ENCODE results near the gene SOCS7.

SOCS7 gene

GRCh38 chr17:38403491-38403890, 51.8 kb downstream of the SOCS7 start:
- Histone ChIP-seq H3K36me3 (ENCODE audit: control insufficient read depth in 5 of 5, insufficient read depth in 5 of 5, low read length in 5 of 5) (peaks cover 2 to 42% (median 37%) of the 10 kb centered on the region in 5 donors), H3K4me3 (ENCODE audit: low read depth in 1 of 5, low read length in 5 of 5) (no peak overlapping the region), H3K9ac (ENCODE audit: low read length in 5 of 5) (no peak overlapping the region), H3K4me1 (ENCODE audit: control insufficient read depth in 5 of 5, insufficient read depth in 5 of 5, low read length in 5 of 5) (peaks cover 0 to 8% (median 0%) of the 10 kb centered on the region in 5 donors), H3K27ac (ENCODE audit: low read depth, low read length) (no peak overlapping the region), H3K9me3 (ENCODE audit: control insufficient read depth in 5 of 5, low read length in 5 of 5) (no peaks in the 10 kb centered on the region), H3K27me3 (ENCODE audit: control insufficient read depth in 5 of 5, insufficient read depth in 4 of 5, low read length in 5 of 5) (no peaks in the 10 kb centered on the region)

GRCh38 chr17:38404174-38404943, 52.7 kb downstream of the SOCS7 start:
- Histone ChIP-seq H3K27ac (ENCODE audit: low read depth, low read length) (no peak overlapping the region), H3K4me3 (ENCODE audit: low read depth in 1 of 5, low read length in 5 of 5) (no peak overlapping the region), H3K9ac (ENCODE audit: low read length in 5 of 5) (no peak overlapping the region), H3K27me3 (ENCODE audit: control insufficient read depth in 5 of 5, insufficient read depth in 4 of 5, low read length in 5 of 5) (no peaks in the 10 kb centered on the region), H3K9me3 (ENCODE audit: control insufficient read depth in 5 of 5, low read length in 5 of 5) (no peaks in the 10 kb centered on the region), H3K36me3 (ENCODE audit: control insufficient read depth in 5 of 5, insufficient read depth in 5 of 5, low read length in 5 of 5) (peaks cover 2 to 36% (median 32%) of the 10 kb centered on the region in 5 donors), H3K4me1 (ENCODE audit: control insufficient read depth in 5 of 5, insufficient read depth in 5 of 5, low read length in 5 of 5) (peaks cover 0 to 8% (median 0%) of the 10 kb centered on the region in 5 donors)

- H3K4me3 ChIP-seq (ENCODE audit: low read depth in 1 of 5, low read length in 5 of 5): no peak overlapping the region
- no peak overlapping the region for H3K9ac ChIP-seq (ENCODE audit: low read length in 5 of 5)
- no peaks in the 10 kb centered on the region for H3K9me3 ChIP-seq (ENCODE audit: control insufficient read depth in 5 of 5, low read length in 5 of 5)
- H3K4me1 ChIP-seq (ENCODE audit: control insufficient read depth in 5 of 5, insufficient read depth in 5 of 5, low read length in 5 of 5): peaks cover 0 to 8% (median 0%) of the 10 kb centered on the region in 5 donors
- no peaks in the 10 kb centered on the region for H3K27me3 ChIP-seq (ENCODE audit: control insufficient read depth in 5 of 5, insufficient read depth in 4 of 5, low read length in 5 of 5)
- H3K27ac ChIP-seq (ENCODE audit: low read depth, low read length): no peak overlapping the region
- H3K36me3 ChIP-seq (ENCODE audit: control insufficient read depth in 5 of 5, insufficient read depth in 5 of 5, low read length in 5 of 5): peaks cover 0 to 23% (median 19%) of the 10 kb centered on the region in 5 donors
Observed at GRCh38 chr17:38405654-38406053, 54.0 kb downstream of the SOCS7 start.

GRCh38 chr17:38410201-38410600, 58.6 kb downstream of the SOCS7 start:
- Histone ChIP-seq H3K27me3 (ENCODE audit: control insufficient read depth in 5 of 5, insufficient read depth in 4 of 5, low read length in 5 of 5) (peaks cover 0 to 4% (median 3%) of the 10 kb centered on the region in 5 donors), H3K9me3 (ENCODE audit: control insufficient read depth in 5 of 5, low read length in 5 of 5) (no peaks in the 10 kb centered on the region), H3K4me1 (ENCODE audit: control insufficient read depth in 5 of 5, insufficient read depth in 5 of 5, low read length in 5 of 5) (peaks cover 0 to 7% (median 5%) of the 10 kb centered on the region in 5 donors), H3K27ac (ENCODE audit: low read depth, low read length) (no peak overlapping the region), H3K4me3 (ENCODE audit: low read depth in 1 of 5, low read length in 5 of 5) (no peak overlapping the region), H3K9ac (ENCODE audit: low read length in 5 of 5) (no peak overlapping the region), H3K36me3 (ENCODE audit: control insufficient read depth in 5 of 5, insufficient read depth in 5 of 5, low read length in 5 of 5) (no peaks in the 10 kb centered on the region)

GRCh38 chr17:38415250-38416194, 63.9 kb downstream of the SOCS7 start:
- Histone ChIP-seq H3K4me3 (ENCODE audit: low read depth in 1 of 5, low read length in 5 of 5) (no peak overlapping the region), H3K27me3 (ENCODE audit: control insufficient read depth in 5 of 5, insufficient read depth in 4 of 5, low read length in 5 of 5) (peaks cover 23 to 50% (median 33%) of the 10 kb centered on the region in 5 donors), H3K27ac (ENCODE audit: low read depth, low read length) (no peak overlapping the region), H3K9ac (ENCODE audit: low read length in 5 of 5) (no peak overlapping the region), H3K9me3 (ENCODE audit: control insufficient read depth in 5 of 5, low read length in 5 of 5) (no peaks in the 10 kb centered on the region), H3K4me1 (ENCODE audit: control insufficient read depth in 5 of 5, insufficient read depth in 5 of 5, low read length in 5 of 5) (peaks cover 0 to 17% (median 13%) of the 10 kb centered on the region in 5 donors), H3K36me3 (ENCODE audit: control insufficient read depth in 5 of 5, insufficient read depth in 5 of 5, low read length in 5 of 5) (no peaks in the 10 kb centered on the region)

GRCh38 chr17:38416840-38417209, 65.2 kb downstream of the SOCS7 start:
- H3K27me3 ChIP-seq (ENCODE audit: control insufficient read depth in 5 of 5, insufficient read depth in 4 of 5, low read length in 5 of 5): peaks cover 23 to 63% (median 45%) of the 10 kb centered on the region in 5 donors
- no peaks in the 10 kb centered on the region for H3K36me3 ChIP-seq (ENCODE audit: control insufficient read depth in 5 of 5, insufficient read depth in 5 of 5, low read length in 5 of 5)
- H3K4me1 ChIP-seq (ENCODE audit: control insufficient read depth in 5 of 5, insufficient read depth in 5 of 5, low read length in 5 of 5): peaks cover 0 to 25% (median 18%) of the 10 kb centered on the region in 5 donors
- H3K9ac ChIP-seq (ENCODE audit: low read length in 5 of 5): no peak overlapping the region
- no peak overlapping the region for H3K27ac ChIP-seq (ENCODE audit: low read depth, low read length)
- no peaks in the 10 kb centered on the region for H3K9me3 ChIP-seq (ENCODE audit: control insufficient read depth in 5 of 5, low read length in 5 of 5)
- H3K4me3 ChIP-seq (ENCODE audit: low read depth in 1 of 5, low read length in 5 of 5): no peak overlapping the region

GRCh38 chr17:38417210-38417951, 65.7 kb downstream of the SOCS7 start:
- H3K4me3 ChIP-seq (ENCODE audit: low read depth in 1 of 5, low read length in 5 of 5): no peak overlapping the region
- no peaks in the 10 kb centered on the region for H3K36me3 ChIP-seq (ENCODE audit: control insufficient read depth in 5 of 5, insufficient read depth in 5 of 5, low read length in 5 of 5)
- no peak overlapping the region for H3K27ac ChIP-seq (ENCODE audit: low read depth, low read length)
- H3K4me1 ChIP-seq (ENCODE audit: control insufficient read depth in 5 of 5, insufficient read depth in 5 of 5, low read length in 5 of 5): peaks cover 0 to 25% (median 18%) of the 10 kb centered on the region in 5 donors
- H3K9me3 ChIP-seq (ENCODE audit: control insufficient read depth in 5 of 5, low read length in 5 of 5): no peaks in the 10 kb centered on the region
- H3K27me3 ChIP-seq (ENCODE audit: control insufficient read depth in 5 of 5, insufficient read depth in 4 of 5, low read length in 5 of 5): peaks cover 23 to 63% (median 45%) of the 10 kb centered on the region in 5 donors
- no peak overlapping the region for H3K9ac ChIP-seq (ENCODE audit: low read length in 5 of 5)

- H3K9me3 ChIP-seq (ENCODE audit: control insufficient read depth in 5 of 5, low read length in 5 of 5): no peaks in the 10 kb centered on the region
- H3K9ac ChIP-seq (ENCODE audit: low read length in 5 of 5): no peak overlapping the region
- peak overlapping the region in 1 of 5 donors; percentile 42 for H3K4me3 ChIP-seq (ENCODE audit: low read depth in 1 of 5, low read length in 5 of 5)
- H3K4me1 ChIP-seq (ENCODE audit: control insufficient read depth in 5 of 5, insufficient read depth in 5 of 5, low read length in 5 of 5): peaks cover 0 to 25% (median 18%) of the 10 kb centered on the region in 5 donors
- no peaks in the 10 kb centered on the region for H3K36me3 ChIP-seq (ENCODE audit: control insufficient read depth in 5 of 5, insufficient read depth in 5 of 5, low read length in 5 of 5)
- H3K27ac ChIP-seq (ENCODE audit: low read depth, low read length): no peak overlapping the region
- peaks cover 23 to 63% (median 45%) of the 10 kb centered on the region in 5 donors for H3K27me3 ChIP-seq (ENCODE audit: control insufficient read depth in 5 of 5, insufficient read depth in 4 of 5, low read length in 5 of 5)
Observed at GRCh38 chr17:38418062-38418692, 66.5 kb downstream of the SOCS7 start.

All from subcutaneous abdominal adipose tissue (tissue), 5 donors.